Breast epithelium (tissue), 3 donors: ENCODE data around the gene RPS6KA1.

Source experiments
- CTCF ChIP-seq, 3 donors: fragments of 450-650 bp; IDR thresholded peaks; one replicate each; pipeline ENCODE4 v1.5.1; 2016 to 2017; ENCODE audit warnings: antibody characterized with exemption in 3 of 3, mild to moderate bottlenecking in 3 of 3, moderate library complexity in 3 of 3
- POLR2A ChIP-seq: fragments of 450-650 bp; IDR thresholded peaks from one replicate; pipeline ENCODE4 v1.6.1; 2016; ENCODE audit warnings: antibody characterized with exemption, mild to moderate bottlenecking, moderate library complexity
- POLR2AphosphoS5 ChIP-seq, 3 donors: sonication (generic); formaldehyde crosslinking; IDR thresholded peaks; one replicate each; pipeline ENCODE4 v1.6.1; 2017; ENCODE audit warnings: antibody characterized with exemption in 3 of 3

- TF ChIP-seq POLR2AphosphoS5 (IDR thresholded peaks at IDR 0.05) (no peak), CTCF (IDR thresholded peaks at IDR 0.05) (no peak), POLR2A (no peak)
These were observed 79.3 kb downstream of the RPS6KA1 start for GRCh38 chr1:26608895-26609294.
